K562 (cell line): ENCODE results near the gene TCAP. TPM values are rescaled to one million over a fixed set of nuclear protein-coding genes. Genes with fewer than 3 reads are reported as not detected.

ENCODE experiments used
- ARID1B ChIP-seq: fragments of 450-650 bp; IDR thresholded peaks from 2 replicates; pipeline ENCODE4 v1.6.1; 2016; ENCODE audit warnings: antibody characterized with exemption, mild to moderate bottlenecking, inconsistent platforms
- CAMTA2 ChIP-seq: fragments of 250-450 bp; sonication (Bioruptor Pico); conservative IDR thresholded peaks from 2 replicates; pipeline ENCODE4 v1.5.1; 2022
- ERF ChIP-seq: fragments of 450-650 bp; formaldehyde crosslinking; IDR thresholded peaks from 2 replicates; pipeline ENCODE4 v1.4.0; 2020; ENCODE audit warnings: mild to moderate bottlenecking, mixed read lengths
- FOXK2 ChIP-seq, 2 experiments: fragments of 450-650 bp; IDR thresholded peaks in 1 of 2; conservative IDR thresholded peaks in 1 of 2; 2 replicates each; pipeline ENCODE4 v1.6.1; 2016; ENCODE audit warnings: low read depth in 2 of 2, mild to moderate bottlenecking in 1 of 2
- HNRNPL ChIP-seq: fragments of 200-400 bp; formaldehyde crosslinking; IDR thresholded peaks from 2 replicates; pipeline ENCODE4 v1.6.1; 2017; ENCODE audit warnings: low read depth, mild to moderate bottlenecking, low read length
- KLF13 ChIP-seq: fragments of 450-650 bp; IDR thresholded peaks from 2 replicates; pipeline ENCODE4 v1.6.1; 2016; ENCODE audit warnings: missing genetic modification characterization, low read depth, mild to moderate bottlenecking, missing compliant biosample characterization, moderate library complexity, borderline replicate concordance
- MAZ ChIP-seq, 2 experiments: fragments of 450-650 bp in 1 of 2; sonication (generic) in 1 of 2; formaldehyde crosslinking; IDR thresholded peaks in 1 of 2; conservative IDR thresholded peaks in 1 of 2; 2 replicates each; pipeline versions ENCODE4 v1.4.0 to v1.5.0; 2020; ENCODE audit warnings: mild to moderate bottlenecking in 1 of 2, missing genetic modification reagents in 1 of 2
- PTBP1 ChIP-seq: fragments of 200-400 bp; formaldehyde crosslinking; IDR thresholded peaks from 2 replicates; pipeline ENCODE4 v1.6.1; 2017; ENCODE audit warnings: low read depth, low read length
- RAD21 ChIP-seq, 2 experiments: fragments of 250-450 bp in 1 of 2; fragments of 450-650 bp in 1 of 2; sonication (Bioruptor Pico) in 1 of 2; formaldehyde crosslinking in 1 of 2; IDR thresholded peaks in 1 of 2; conservative IDR thresholded peaks in 1 of 2; 2 replicates each; pipeline versions ENCODE4 v1.4.0 to v1.8.0; 2020 to 2022; ENCODE audit warnings: mild to moderate bottlenecking in 2 of 2, moderate library complexity in 1 of 2
- RBM25 ChIP-seq: fragments of 200-400 bp; formaldehyde crosslinking; IDR thresholded peaks from 2 replicates; pipeline ENCODE4 v1.6.1; 2018; ENCODE audit warnings: low read length, low read depth, moderate library complexity; ENCODE audit not compliant: severe bottlenecking
- RBM39 ChIP-seq: fragments of 200-400 bp; formaldehyde crosslinking; optimal IDR thresholded peaks from 2 replicates; pipeline ENCODE3; 2018; ENCODE audit warnings: low read depth, low read length
- SIN3B ChIP-seq: fragments of 450-650 bp; IDR thresholded peaks from 2 replicates; pipeline ENCODE4 v1.6.1; 2017; ENCODE audit warnings: low read depth, mild to moderate bottlenecking, moderate library complexity
- SMARCA5 ChIP-seq: fragments of 450-650 bp; IDR thresholded peaks from 2 replicates; pipeline ENCODE4 v1.6.1; 2016
- SRSF1 ChIP-seq: fragments of 200-400 bp; formaldehyde crosslinking; IDR thresholded peaks from 2 replicates; pipeline ENCODE4 v1.6.1; 2017; ENCODE audit warnings: mild to moderate bottlenecking, low read depth, low read length, moderate library complexity
- SRSF9 ChIP-seq: fragments of 200-400 bp; formaldehyde crosslinking; IDR thresholded peaks from 2 replicates; pipeline ENCODE4 v1.6.1; 2017; ENCODE audit warnings: low read depth, low read length, borderline replicate concordance
- TCFL5 ChIP-seq: fragments of 250-450 bp; sonication (Bioruptor Pico); conservative IDR thresholded peaks from 2 replicates; pipeline ENCODE4 v1.6.1; 2021; ENCODE audit warnings: mild to moderate bottlenecking, moderate library complexity, matching md5 sums
- XRCC4 ChIP-seq: IDR thresholded peaks from one replicate; pipeline ENCODE4 v1.6.1; 2011; ENCODE audit not compliant: insufficient read depth, insufficient read length; ENCODE audit errors: extremely low read depth
- ZNF175 ChIP-seq: fragments of 200-800 bp; sonication (Bioruptor generic); IDR thresholded peaks from 2 replicates; pipeline ENCODE4 v1.6.1; 2016; ENCODE audit warnings: low read depth, mild to moderate bottlenecking, missing genetic modification characterization, missing compliant biosample characterization
- ZNF584 ChIP-seq: fragments of 200-800 bp; sonication (Bioruptor generic); IDR thresholded peaks from 2 replicates; pipeline ENCODE4 v1.6.1; 2016; ENCODE audit warnings: low read depth, mild to moderate bottlenecking, missing genetic modification characterization, missing compliant biosample characterization
- ZNF766 ChIP-seq: fragments of 200-800 bp; sonication (Bioruptor generic); conservative IDR thresholded peaks from 2 replicates; pipeline ENCODE4 v1.6.1; 2016; ENCODE audit warnings: missing genetic modification characterization, missing compliant biosample characterization
- ZNF830 ChIP-seq: fragments of 250-450 bp; sonication (Bioruptor Pico); IDR thresholded peaks from 2 replicates; pipeline ENCODE4 v1.5.0; 2021; ENCODE audit warnings: mild to moderate bottlenecking
- polyA plus RNA-seq, 8 experiments: library from polyadenylated mRNA; depleted of rRNA in 4 of 8; stranded (reverse) in 5 of 8; unstranded in 3 of 8; fragments of >200 nt; fragmentation: Nextera tagmentation in 2 of 8; fragmentation: Illumina TruSeq in 1 of 8; extraction: Ambion mirVana in 2 of 8; extraction: Trizol in 1 of 8; gene quantifications; 2 replicates each; pipeline versions ENCODE4 v1.2.1 to v1.2.3, GENCODE V29; 2011 to 2014; ENCODE audit warnings: inconsistent platforms in 1 of 8, missing spikeins in 1 of 8
- total RNA-seq, 7 experiments: library from RNA; depleted of rRNA in 6 of 7; stranded (reverse); fragments of >200 nt in 6 of 7; fragmentation: Illumina TruSeq in 2 of 7; extraction: Trizol in 2 of 7; gene quantifications; 2 replicates each; pipeline versions ENCODE4 v1.2.1 to v1.2.3, GENCODE V29; 2011 to 2021; ENCODE audit warnings: low replicate concordance in 1 of 7
- TF ChIP-seq, protein P1 (sequence below): IDR thresholded peaks from 2 replicates; pipeline ENCODE4 v1.6.1; 2011; ENCODE audit not compliant: insufficient read length; ENCODE audit errors: extremely low read depth
- TF ChIP-seq, protein P2 (sequence below): IDR thresholded peaks from 2 replicates; pipeline ENCODE4 v1.6.1; 2014; ENCODE audit warnings: antibody characterized with exemption

TCAP gene
- total and polyA plus RNA-seq, 9 of the 15 experiments (the other 6 are each of a cell fraction or from before 2014, with no cell fraction given) = 0.33 to 1.4 (median 0.82) TPM; not detected in 2

DNA sequence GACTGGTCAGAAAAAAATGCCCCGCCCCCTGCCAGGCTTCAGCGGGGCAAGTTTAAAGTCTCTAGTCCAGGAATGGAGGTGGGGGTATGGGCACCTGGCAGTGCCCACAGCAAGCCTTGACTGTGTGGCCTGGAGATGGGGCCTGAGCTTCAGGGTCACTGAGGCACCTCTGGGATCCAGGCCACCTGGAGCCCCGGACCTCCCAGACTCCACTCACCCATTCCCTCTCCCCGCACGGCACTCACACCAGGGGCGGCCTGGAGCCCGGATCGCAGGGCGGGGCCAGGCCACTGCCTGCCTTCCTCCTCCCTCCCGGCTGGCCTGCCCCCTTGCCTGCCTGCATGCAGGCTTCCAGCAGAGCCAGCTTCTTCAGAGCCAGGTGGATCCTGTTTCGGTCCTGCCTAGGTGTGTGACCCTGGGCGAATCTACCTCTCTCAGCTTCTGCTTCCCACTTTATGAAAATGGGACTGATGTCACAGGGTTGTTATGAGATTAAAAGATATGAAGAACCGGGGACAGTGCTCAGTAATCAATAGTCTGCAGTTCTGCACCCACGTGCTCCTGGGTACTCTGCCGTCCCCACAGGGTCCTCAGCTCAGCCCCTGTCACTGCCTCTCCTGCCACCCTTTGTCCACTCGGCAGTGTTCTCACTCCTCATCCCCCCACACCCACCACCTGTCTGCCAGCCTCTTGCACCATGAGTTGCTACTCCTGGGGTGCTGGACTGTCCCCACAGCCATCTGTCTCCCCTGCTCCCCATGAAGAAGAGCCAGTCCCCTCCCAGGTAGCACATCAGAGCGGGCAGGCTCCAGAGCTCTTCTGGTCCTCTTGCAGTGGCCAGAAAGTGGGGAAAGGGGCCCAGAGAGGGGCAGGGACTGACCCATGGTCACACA, 1.2 kb upstream of the TCAP start (continued):
- TF ChIP-seq RAD21 (CRISPR knock-in tag; conservative IDR thresholded peaks at IDR 0.05 in 1 of 2, IDR thresholded peaks at IDR 0.05 in 1 of 2) = no peak
- peak; percentile 70; the same call in 1 of the 2 replicates for TF ChIP-seq HNRNPL
- TF ChIP-seq RBM39 = no peak
- no peak for TF ChIP-seq PTBP1
- peak; percentile 82 for TF ChIP-seq RBM25
- no peak for TF ChIP-seq CAMTA2 (CRISPR knock-in tag)
- no peak for TF ChIP-seq XRCC4
- TF ChIP-seq ZNF584 = no peak
- 0 out of 2 replicates have a peak, but pooled peaks have one; percentile 58 for TF ChIP-seq SMARCA5
- no peak for TF ChIP-seq ZNF766 (CRISPR knock-in tag)
- TF ChIP-seq TCFL5 (CRISPR knock-in tag) = no peak
- peak; percentile 16; the same call in 1 of the 2 replicates for TF ChIP-seq ARID1B
- peak in 1 of 2 experiments; percentile 83; a peak in 2 of 4 replicates for TF ChIP-seq MAZ (CRISPR knock-in tag; conservative IDR thresholded peaks at IDR 0.05 in 1 of 2, IDR thresholded peaks at IDR 0.05 in 1 of 2)
- TF ChIP-seq SIN3B = no peak
- TF ChIP-seq, protein P1, sequence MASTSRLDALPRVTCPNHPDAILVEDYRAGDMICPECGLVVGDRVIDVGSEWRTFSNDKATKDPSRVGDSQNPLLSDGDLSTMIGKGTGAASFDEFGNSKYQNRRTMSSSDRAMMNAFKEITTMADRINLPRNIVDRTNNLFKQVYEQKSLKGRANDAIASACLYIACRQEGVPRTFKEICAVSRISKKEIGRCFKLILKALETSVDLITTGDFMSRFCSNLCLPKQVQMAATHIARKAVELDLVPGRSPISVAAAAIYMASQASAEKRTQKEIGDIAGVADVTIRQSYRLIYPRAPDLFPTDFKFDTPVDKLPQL = no peak
- TF ChIP-seq SRSF1 = no peak
- no peak for TF ChIP-seq ERF (CRISPR knock-in tag)
- TF ChIP-seq FOXK2 (conservative IDR thresholded peaks at IDR 0.05 in 1 of 2, IDR thresholded peaks at IDR 0.05 in 1 of 2; ENCODE audit: low read depth in 2 of 2) = no peak
- TF ChIP-seq SRSF9 = no peak
- TF ChIP-seq KLF13 (tag) = no peak
- TF ChIP-seq ZNF175 (CRISPR knock-in tag) = no peak
- TF ChIP-seq, protein P2, sequence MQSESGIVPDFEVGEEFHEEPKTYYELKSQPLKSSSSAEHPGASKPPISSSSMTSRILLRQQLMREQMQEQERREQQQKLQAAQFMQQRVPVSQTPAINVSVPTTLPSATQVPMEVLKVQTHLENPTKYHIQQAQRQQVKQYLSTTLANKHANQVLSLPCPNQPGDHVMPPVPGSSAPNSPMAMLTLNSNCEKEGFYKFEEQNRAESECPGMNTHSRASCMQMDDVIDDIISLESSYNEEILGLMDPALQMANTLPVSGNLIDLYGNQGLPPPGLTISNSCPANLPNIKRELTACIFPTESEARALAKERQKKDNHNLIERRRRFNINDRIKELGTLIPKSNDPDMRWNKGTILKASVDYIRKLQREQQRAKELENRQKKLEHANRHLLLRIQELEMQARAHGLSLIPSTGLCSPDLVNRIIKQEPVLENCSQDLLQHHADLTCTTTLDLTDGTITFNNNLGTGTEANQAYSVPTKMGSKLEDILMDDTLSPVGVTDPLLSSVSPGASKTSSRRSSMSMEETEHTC = no peak
- TF ChIP-seq ZNF830 (CRISPR knock-in tag) = no peak
